Dermis microvascular lymphatic vessel endothelial cell (primary cell): ENCODE data around the gene XPO5. TPM values are rescaled to one million over a fixed set of nuclear protein-coding genes. Genes with fewer than 3 reads are reported as not detected.
"Not testable (repeated sequence)": the region's sequence is repeated elsewhere in the genome, so short reads cannot be mapped to it uniquely, and the experiment has no call there.

Source experiments
- DNase-seq, 2 donors: peaks; one replicate each; pipeline versions ENCODE4 v3.0.0 to v3.0.0-alpha.2; 2010; ENCODE audit warnings: low read depth in 2 of 2
- total RNA-seq: library from RNA; depleted of rRNA; stranded (reverse); fragments of >200 nt; gene quantifications from 2 replicates; pipeline ENCODE4 v1.2.1, GENCODE V29; 2014

XPO5 gene
- total RNA-seq, 1 donor from 2014 or later = 21.2 TPM

GRCh38 chr6:43498291-43498690 is 77.5 kb downstream of the XPO5 start:
- DNase-seq = not testable (repeated sequence)

- no peak for DNase-seq
Measured at GRCh38 chr6:43497689-43498088, 78.1 kb downstream of the XPO5 start.

GRCh38 chr6:43497129-43497396 is 78.8 kb downstream of the XPO5 start:
- no peak for DNase-seq

- peak in 1 of 2 donors; percentile 56 for DNase-seq
Measured at GRCh38 chr6:43496370-43497128, 79.3 kb downstream of the XPO5 start.

- DNase-seq = no peak
Measured at GRCh38 chr6:43495409-43495941, 80.4 kb downstream of the XPO5 start.

DNA sequence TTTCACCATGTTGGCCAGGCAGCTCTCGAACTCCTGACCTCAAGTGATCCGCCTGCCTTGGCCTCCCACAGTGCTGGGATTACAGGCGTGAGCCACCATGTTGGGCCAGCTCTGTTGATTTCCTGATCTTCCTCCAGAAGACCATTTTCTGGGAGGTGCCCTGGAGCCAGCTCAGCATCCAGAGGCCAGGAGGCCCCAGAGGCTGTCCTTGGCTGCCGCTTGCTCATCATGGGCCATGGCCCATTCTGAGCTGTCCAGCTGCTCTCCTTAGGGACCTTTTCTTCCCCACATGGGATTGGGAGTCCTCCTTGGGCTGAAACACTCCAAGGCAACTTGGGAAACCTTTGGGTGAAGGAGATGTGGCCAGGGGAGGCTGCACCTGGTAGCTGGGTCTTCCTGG is 81.1 kb downstream of the XPO5 start:
- no peak for DNase-seq

GRCh38 chr6:43494321-43494720 is 81.5 kb downstream of the XPO5 start:
- no peak for DNase-seq

DNA sequence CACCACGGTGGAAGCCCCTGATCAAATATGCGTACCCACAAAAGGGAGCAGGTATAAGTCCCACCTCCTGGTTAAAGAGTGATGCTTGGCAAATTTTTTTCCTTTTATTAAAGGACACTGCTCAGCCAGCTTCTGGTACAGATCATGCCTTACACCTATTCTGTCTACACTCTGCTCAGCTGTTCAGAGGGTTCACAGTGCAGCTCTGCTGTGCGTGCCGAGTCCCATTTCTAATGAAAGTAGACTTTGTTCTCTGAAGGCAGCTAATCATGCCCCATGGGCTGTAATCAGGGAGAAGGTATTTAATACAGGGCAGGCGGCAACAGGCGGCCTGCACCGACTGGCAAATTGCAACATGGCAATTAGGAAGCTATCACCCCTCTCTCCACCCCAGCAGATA is 82.0 kb downstream of the XPO5 start:
- no peak for DNase-seq

GRCh38 chr6:43493230-43493629 is 82.6 kb downstream of the XPO5 start:
- no peak for DNase-seq

- no peak for DNase-seq
Measured at GRCh38 chr6:43492673-43493072, 83.2 kb downstream of the XPO5 start.

DNA sequence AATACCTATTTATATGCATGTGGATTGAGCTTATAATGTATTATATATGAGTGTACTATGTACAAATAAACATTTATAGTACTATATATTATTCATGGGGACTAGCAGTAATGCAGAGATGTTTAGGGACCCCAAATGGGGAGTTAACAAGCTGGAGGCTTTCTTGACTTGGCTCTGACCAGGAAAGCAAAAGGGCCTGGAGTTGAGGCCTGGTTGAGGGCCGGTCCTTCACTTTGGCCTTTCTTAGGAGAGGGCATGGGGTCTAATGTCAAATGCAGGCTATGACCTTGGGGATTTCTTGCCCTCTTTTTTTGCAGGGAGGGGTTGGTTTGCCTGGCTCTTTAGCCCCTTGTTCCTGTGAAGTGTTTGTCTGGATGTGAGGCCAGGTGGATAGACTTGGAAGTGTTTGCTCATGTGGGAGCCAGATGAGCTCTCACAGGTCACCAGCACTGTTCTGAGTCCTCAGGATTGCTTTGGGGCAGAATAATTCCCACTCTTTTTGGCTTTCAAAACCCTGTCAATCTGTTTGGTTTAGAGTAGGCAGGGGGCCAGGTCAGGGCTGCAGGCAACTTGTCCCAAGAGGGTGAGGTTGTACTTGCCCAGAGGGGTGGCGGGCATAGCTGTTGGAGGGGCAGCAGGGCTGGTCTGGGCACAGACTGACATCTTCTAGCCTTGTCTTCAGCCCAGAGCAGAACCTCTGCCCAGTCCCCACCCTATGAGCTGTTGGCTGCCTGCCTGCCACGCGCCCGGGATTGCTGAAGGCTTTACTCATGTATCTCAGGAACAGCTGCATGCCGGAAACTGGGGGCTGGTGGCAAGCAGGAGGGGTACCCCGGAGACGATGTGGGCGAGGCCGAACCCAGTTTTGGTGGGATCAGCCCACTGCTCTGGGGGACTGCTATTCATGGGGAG is 83.8 kb downstream of the XPO5 start:
- peak in 1 of 2 donors; percentile 43 for DNase-seq

- DNase-seq = no peak
Measured at GRCh38 chr6:43490523-43490939, 85.3 kb downstream of the XPO5 start.

GRCh38 chr6:43489277-43490072 is 86.4 kb downstream of the XPO5 start:
- no peak for DNase-seq

GRCh38 chr6:43488667-43489276 is 87.1 kb downstream of the XPO5 start:
- DNase-seq = no peak

DNA sequence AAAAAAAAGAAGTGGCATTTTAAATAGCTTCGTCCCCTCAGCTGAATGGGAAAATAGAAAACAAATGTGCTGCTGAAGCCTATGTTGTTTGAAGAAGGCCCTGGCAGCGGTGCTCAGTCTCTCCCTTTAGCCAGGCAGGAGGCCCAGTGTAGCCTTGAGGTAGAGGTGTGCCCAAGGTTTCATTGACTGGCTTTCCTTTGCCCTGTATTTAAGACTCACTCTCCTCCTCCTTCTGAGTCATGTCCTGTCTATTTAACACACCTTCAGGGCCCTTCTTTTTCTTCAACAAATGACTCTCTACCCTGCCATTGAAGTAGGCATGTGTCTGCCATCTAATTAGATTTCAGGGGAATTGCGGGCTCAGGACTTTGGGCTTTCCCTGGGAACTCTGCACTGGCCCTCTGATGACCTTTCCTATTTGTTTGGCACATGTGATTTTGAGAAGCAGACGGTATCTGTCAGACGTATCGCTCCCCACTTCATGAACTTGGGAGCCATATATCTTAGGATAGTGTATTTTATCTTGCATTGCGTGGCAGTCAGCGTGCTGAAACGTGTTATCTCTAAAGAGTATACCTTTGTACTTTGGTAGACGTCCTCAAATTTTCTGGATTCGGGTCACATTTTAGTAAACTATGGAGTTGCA is 94.1 kb downstream of the XPO5 start:
- DNase-seq = no peak

- DNase-seq = no peak
Measured at GRCh38 chr6:43481075-43481474, 94.8 kb downstream of the XPO5 start.

GRCh38 chr6:43478008-43478372 is 97.8 kb downstream of the XPO5 start:
- DNase-seq = no peak

- DNase-seq = peak; percentile 54 to 86
Measured at GRCh38 chr6:43477235-43478007, 98.4 kb downstream of the XPO5 start, which contains the start of gene TJAP1. TSS of gene TJAP1 (plus strand) at chr6:43477570. CDS start at chr6:43499002, 21,432 bp downstream.

- no peak for DNase-seq
Measured at GRCh38 chr6:43476746-43477145, 99.1 kb downstream of the XPO5 start.

GRCh38 chr6:43475516-43475915 is 100.3 kb downstream of the XPO5 start:
- no peak for DNase-seq
